Inflammatory macrophage treated with lipopolysaccharide for 1 hour (primary cell): Measurements from ENCODE around the gene ZNF41.

Experiments
- DNase-seq, 2 donors: peaks; one replicate each; pipeline ENCODE4 v3.0.0-alpha.2; 2020 to 2022

The ZNF41 gene

DNA sequence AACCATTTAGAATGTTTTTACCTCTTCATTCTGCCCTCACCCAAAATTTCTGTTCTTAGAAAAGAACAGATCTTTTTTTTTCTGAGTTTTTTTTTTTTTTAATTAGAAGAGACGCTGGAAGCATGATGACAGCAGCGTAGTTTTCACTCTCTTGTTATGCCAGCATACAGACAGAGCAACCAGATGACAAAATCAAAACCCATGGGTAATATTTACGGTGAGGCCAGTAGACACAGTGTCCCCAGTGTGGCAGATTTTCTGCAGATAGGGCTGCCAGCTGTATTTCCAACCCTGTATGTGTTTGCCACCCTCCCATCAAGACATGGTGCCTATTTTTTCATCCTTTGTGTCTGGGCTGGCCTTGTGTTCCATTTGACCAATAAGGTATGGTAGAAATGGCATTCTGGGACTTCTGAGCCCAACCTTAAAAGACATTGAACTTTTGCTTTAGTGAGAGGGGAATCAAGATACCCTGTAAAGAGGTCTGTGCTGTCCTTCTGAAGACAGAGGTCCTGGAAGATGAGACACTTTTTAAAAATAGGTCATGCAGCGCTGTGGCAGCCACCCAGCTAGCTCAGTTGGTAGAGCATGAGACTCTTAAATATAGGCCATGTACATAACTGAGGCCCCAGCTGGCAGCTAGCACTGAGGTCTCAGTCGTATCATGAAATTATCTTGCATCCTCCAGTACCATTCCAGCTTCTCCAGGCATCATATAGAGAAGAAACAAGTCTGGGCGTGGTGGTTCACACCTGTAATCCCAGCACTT is 6.7 kb upstream of the ZNF41 start:
- DNase-seq = no peak

DNA sequence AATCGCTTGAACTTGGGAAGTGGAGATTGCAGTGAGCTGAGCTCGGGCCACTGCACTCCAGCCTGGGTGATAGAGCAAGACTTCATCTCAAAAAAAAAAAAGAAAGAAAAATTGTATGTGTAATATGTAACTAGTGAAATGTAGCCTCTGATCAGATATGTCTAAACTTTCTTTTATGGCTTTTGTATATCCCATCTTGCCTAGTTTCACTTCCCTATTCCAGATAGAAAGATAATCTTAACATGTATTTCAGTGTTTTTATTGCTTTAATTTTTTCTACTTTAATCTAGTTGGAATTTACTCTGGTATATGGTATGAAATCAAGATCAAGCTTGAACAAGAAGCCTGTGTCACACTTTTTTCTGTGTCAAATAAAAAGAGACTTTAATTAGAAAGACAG is 1.9 kb upstream of the ZNF41 start:
- DNase-seq = no peak

DNA sequence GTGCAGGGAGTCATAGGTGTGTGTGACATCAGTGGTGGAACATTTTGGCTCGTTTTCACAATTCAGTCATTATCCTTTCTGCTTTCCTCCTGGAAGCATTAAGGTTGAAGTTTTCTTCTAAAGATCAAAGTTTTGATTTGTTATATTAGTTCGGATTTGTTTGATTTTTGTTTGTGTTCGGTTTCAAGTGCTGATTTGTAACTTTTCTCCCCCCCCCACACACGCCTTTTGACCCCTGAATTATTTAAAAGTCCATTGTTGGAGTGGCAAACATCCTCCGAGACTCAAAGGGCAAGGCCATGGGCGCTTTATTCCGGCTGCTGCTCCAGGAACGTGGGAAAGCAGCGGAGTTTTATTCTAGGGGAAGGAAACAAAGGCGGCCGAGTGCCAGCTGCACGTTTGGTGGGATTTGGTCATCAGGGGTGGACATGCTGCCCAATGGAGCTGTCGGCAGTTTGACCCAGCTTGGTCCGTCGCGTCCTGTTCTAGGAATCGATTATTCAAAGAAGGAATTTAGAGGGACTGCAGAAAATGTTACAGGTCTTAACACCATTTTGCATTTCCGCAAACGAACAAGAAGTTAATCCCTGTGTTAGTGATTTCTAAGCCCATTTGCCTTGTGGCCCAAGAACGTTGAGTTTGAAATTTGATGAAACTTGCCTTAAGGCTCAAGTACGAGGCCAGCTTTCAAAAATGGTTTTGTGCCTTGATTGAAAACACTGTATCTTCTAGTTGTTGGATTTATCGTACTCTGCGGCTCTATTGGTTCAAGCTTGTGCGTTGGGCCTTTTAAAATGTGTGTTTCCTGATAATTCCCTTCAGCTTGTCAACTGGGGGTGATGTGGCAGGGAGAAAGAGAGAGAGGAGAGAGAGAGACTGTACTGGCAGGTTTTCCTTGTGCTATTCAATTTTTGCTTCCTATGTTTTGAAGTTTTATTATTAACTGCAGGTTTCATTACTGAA is 565 bp upstream of the ZNF41 start:
- DNase-seq = peak in 1 of 2 donors; percentile 11

DNA sequence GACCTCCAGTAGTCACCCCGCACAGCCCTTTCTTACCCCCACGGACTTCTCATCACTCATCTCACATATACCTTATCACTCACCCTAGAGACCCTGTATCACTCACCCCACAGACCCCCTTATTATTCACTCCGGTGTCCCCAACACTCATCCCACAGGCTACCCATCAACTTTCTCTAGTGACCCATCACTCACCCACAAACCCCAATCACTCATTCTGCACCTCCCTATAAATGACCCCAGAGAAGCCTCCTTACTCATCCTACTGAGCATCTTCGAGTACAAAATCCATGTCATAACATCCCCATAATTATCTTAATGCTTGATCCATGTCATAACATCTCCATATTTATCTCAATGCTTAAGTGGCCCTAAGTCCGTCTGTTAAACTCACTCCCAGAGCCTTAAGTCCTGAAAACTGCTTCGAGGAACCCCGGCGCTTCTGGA is 934 bp downstream of the ZNF41 start:
- DNase-seq = no peak

- DNase-seq = no peak
Observed at GRCh38 chrX:47481160-47481559, 1.9 kb downstream of the ZNF41 start.

DNA sequence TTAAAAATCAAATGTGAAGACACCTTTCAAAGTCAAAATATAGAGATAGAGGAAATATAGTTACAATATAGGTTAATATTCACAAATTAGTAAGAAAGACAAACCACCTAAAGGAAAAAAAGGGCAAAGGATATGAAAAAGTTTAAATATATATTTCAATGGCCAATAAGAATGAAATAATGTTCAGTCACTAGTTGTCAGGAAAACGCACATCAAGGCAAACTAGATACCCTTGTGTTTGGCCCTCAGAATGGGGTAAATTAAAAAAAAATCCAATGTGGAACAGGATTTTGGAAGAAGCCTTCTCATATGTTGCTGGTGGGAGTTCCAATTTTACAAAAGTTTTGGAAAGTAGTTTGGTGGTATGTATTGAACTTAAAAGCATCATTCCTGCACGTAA is 2.4 kb downstream of the ZNF41 start:
- no peak for DNase-seq

- no peak for DNase-seq
Observed at GRCh38 chrX:47475476-47475875, 7.5 kb downstream of the ZNF41 start.

DNA sequence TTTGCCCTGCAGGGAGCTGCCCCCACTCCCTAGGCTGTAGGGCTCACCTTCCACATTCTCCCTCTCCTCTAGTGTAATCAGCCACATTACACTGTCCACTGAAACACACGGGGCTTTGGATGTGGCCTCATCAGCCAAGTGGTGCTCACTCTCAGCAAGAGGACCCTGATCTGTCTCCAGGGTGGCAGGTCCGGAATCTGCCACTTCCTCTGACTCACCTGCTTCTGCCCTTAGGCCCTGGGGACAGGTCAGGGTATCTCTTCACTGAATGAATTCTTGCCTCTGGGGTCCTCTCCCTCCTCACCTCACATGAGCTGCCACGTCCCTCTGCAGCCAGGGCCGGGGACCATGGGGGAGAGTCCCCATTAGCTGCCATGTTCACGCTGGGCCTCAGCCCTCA is 15.9 kb downstream of the ZNF41 start:
- no peak for DNase-seq

GRCh38 chrX:47460561-47460960 is 22.5 kb downstream of the ZNF41 start:
- no peak for DNase-seq

DNA sequence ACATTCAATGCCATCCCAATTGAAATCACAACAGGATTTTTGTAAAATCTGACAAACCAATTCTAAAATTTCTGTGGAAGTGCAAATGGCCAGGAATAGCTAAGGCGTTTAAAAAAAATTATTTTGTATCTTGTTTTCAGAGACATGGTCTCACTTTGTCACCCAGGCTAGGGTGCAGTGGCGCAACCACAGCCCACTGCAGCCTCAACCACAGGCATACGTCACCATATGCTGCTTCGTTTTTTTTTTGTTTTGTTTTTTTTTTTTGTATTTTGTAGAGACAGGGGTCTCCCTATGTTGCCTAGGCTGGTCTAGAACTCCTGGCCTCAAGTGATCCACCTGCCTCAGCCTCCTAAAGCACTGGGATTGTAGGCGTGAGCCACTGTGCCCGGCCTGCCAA is 24.5 kb downstream of the ZNF41 start:
- no peak for DNase-seq

DNA sequence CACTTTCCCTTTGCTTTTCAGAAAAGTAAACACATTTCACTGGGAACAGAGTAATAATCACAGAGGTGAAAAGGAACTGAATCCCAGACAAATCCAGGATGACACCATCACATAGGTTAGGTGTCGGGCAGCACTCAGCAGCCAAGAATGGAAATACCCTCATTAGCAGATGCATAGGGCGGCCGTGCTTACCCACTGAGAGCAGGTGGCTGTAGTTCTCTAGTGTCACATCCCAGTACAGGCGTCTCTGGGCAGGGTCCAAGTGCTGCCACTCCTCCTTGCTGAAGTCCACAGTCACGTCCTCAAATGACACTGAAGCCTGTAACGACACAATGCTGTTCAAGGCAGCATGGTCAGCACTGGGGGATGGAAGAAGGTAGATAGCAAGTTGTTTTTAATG is 26.9 kb downstream of the ZNF41 start:
- no peak for DNase-seq

DNA sequence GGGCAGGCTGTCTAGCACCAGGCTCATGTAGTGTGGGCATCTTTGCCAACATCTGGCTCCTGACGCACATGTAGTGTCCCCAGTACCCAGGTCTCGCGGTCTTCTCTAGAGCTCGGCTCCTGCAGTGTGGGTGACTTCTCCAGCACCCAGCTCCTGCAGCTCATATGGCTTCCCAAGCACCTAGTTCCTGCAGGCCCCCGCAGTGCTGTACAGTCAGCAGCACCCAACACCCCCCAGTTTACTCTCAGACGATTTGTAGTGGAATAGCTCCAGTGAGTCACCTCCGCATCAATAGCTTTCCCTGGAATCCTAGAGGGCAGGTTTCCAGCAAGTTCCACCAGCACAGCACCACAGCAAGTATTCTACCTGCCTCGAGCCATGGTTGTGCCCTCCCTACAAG is 30.9 kb downstream of the ZNF41 start:
- DNase-seq = no peak

- no peak for DNase-seq
Observed at GRCh38 chrX:47448165-47448806, 34.7 kb downstream of the ZNF41 start.

DNA sequence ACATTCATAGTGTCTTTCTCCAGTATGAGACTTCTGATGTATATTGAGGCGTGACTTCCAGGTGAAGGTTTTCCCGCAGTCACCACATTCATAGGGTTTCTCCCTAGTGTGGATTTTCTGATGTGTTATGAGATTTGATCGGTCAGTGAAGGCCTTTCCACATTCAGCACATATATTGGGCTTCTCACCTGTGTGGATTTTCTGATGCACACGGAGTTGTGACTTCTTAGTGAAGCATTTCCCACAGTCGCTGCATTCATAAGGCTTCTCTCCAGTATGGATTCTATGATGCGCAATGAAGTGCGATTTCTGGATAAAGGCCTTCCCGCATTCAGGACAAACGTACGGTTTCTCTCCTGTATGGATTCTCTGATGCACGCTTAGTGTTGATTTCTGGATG is 35.4 kb downstream of the ZNF41 start:
- no peak for DNase-seq

GRCh38 chrX:47446971-47447370 is 36.1 kb downstream of the ZNF41 start:
- DNase-seq = no peak

DNA sequence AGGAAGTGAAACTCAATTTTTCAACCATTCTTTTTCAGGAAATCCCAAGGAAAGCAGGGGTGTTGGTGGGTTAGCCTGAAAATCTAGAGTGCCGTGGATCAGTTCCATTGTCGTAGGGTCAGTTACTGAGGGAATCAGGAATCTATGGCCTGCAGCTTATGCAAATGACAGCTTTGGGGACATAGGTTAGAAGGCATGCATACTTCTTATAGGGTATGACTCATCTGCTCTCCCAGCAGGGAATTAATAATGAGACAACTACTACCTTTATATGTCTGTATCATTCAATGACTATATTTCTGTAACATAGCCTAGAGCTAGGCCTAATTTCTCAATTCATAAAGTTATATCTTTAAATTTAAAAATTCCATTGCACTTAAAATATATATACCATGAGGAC is 36.6 kb downstream of the ZNF41 start:
- DNase-seq = no peak

- DNase-seq = no peak
Observed at GRCh38 chrX:47430925-47431324, 52.1 kb downstream of the ZNF41 start.

DNA sequence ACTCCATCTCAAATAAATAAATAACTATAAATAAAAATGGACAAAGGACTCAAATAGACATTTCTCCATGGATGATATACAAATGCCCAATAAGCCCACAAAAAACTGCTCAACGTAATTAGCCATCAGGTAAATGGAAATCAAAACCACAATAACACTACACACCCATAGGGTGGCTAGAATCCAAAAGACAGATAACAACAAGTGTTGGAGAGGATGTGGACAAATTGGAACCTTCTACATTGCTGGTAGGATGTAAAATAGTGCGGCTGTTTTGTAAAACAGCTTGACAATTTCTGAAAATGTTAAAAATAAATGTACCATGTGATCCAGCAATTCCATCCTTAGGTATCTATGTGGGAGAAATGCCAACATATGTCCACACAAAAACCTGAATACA is 60.6 kb downstream of the ZNF41 start:
- DNase-seq = no peak

DNA sequence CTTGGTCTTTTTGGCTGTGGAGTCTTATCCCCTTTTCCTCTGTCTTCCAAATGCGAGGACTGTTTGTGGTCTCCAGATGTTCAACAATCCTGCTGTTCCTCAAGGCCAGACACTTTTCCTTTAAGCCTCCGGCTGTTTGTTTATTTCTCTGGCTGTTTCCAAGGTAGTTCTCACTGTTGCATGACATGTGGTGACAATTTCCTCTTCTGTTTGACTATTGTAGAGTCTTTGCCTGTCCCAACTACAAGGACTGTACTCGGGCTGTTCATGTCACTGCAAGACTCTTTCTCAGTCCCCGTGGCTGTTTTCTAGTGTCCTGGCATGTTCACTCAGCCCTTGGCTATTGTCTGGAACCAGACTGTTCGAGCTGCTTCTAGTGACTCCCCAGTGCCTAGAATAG is 62.1 kb downstream of the ZNF41 start:
- no peak for DNase-seq

DNA sequence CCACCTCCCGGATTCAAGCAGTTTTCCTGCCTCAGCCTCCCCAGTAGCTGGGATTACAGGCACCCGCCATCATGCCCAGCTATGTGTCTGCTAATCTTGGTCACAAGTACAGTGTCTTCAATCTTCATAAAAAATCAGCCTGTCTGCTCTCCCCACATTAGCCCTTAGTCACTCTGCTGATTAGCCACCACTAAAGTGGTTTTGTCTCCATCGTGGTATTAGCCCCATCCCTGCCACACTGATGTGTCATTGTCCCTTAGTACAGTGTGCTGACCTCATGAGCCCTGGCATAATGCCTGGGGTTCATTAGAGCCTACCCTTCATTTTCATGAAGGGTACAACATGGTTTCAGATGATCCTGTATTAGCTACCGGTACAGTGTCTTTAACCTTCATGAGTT is 62.8 kb downstream of the ZNF41 start:
- no peak for DNase-seq

GRCh38 chrX:47413179-47413594 is 69.8 kb downstream of the ZNF41 start:
- DNase-seq = no peak
